NCI-H82 treated with DMSO at 0.1 percent for 48 hours (cell line): Measurements from ENCODE around the gene CPB2.

Source experiments
- DNase-seq: peaks from one replicate; lab custom pipeline; 2025; ENCODE audit not compliant: unreplicated experiment; lab: John Stamatoyannopoulos, UW

The CPB2 gene

GRCh38 chr13:46100191-46100815 lies 4.5 kb downstream of the CPB2 start:
- DNase-seq, result no peak

- no peak for DNase-seq
Observed at GRCh38 chr13:46097663-46098062, 7.2 kb downstream of the CPB2 start.

- no peak for DNase-seq
Observed at GRCh38 chr13:46097015-46097414, 7.8 kb downstream of the CPB2 start.

GRCh38 chr13:46094478-46094877 lies 10.4 kb downstream of the CPB2 start:
- DNase-seq, result no peak

- DNase-seq, result no peak
Observed at GRCh38 chr13:46088821-46089562, 15.8 kb downstream of the CPB2 start.

- no peak for DNase-seq
Observed at GRCh38 chr13:46087481-46087880, 17.4 kb downstream of the CPB2 start.

GRCh38 chr13:46086985-46087384 lies 17.8 kb downstream of the CPB2 start:
- DNase-seq, result no peak

GRCh38 chr13:46086421-46086922 lies 18.4 kb downstream of the CPB2 start:
- DNase-seq, result no peak

- DNase-seq, result no peak
Observed at GRCh38 chr13:46085737-46086136, 19.1 kb downstream of the CPB2 start.

- no peak for DNase-seq
Observed at GRCh38 chr13:46082324-46082723, 22.5 kb downstream of the CPB2 start.

- DNase-seq, result no peak
Observed at GRCh38 chr13:46079770-46080169, 25.1 kb downstream of the CPB2 start.

GRCh38 chr13:46077265-46077664 lies 27.6 kb downstream of the CPB2 start:
- DNase-seq, result no peak

GRCh38 chr13:46076827-46077226 lies 28.0 kb downstream of the CPB2 start:
- DNase-seq, result no peak

GRCh38 chr13:46075811-46076210 lies 29.0 kb downstream of the CPB2 start:
- no peak for DNase-seq

GRCh38 chr13:46071590-46072249 lies 33.1 kb downstream of the CPB2 start:
- no peak for DNase-seq

GRCh38 chr13:46063292-46063691 lies 41.5 kb downstream of the CPB2 start:
- DNase-seq, result no peak

GRCh38 chr13:46062185-46062584 lies 42.6 kb downstream of the CPB2 start:
- DNase-seq, result no peak

- DNase-seq, result no peak
Observed at GRCh38 chr13:46059405-46059804, 45.4 kb downstream of the CPB2 start.

- no peak for DNase-seq
Observed at GRCh38 chr13:46058268-46058667, 46.6 kb downstream of the CPB2 start.

- DNase-seq, result no peak
Observed at GRCh38 chr13:46057256-46058015, 47.4 kb downstream of the CPB2 start.
